ENCODE data around the gene CDKL1.

- TF ChIP-seq EZH2 (IDR thresholded peaks at IDR 0.05; ENCODE audit: insufficient read depth, poor library complexity, severe bottlenecking) (no peak), EZH2phosphoT487 (IDR thresholded peaks at IDR 0.05; ENCODE audit: insufficient read depth, low read depth) (no peak)
Measured at GRCh38 chr14:50311972-50312733, 84.5 kb downstream of the CDKL1 start, which contains the start of the genes DMAC2L and L2HGDH.

Data from GM23248 (cell line).